AG09319 (cell line): ENCODE measurements around the gene PUM1.

Experiments used
- DNase-seq: peaks from one replicate; pipeline ENCODE4 v3.0.0-alpha.2; 2010; ENCODE audit warnings: low read depth; ENCODE audit errors: extremely low read depth
- TF ChIP-seq, protein P1 (sequence below): IDR thresholded peaks from 2 replicates; pipeline ENCODE4 v1.5.1; 2011; ENCODE audit warnings: low read depth, mild to moderate bottlenecking, inconsistent platforms, low read length, moderate library complexity

Gene PUM1

DNA sequence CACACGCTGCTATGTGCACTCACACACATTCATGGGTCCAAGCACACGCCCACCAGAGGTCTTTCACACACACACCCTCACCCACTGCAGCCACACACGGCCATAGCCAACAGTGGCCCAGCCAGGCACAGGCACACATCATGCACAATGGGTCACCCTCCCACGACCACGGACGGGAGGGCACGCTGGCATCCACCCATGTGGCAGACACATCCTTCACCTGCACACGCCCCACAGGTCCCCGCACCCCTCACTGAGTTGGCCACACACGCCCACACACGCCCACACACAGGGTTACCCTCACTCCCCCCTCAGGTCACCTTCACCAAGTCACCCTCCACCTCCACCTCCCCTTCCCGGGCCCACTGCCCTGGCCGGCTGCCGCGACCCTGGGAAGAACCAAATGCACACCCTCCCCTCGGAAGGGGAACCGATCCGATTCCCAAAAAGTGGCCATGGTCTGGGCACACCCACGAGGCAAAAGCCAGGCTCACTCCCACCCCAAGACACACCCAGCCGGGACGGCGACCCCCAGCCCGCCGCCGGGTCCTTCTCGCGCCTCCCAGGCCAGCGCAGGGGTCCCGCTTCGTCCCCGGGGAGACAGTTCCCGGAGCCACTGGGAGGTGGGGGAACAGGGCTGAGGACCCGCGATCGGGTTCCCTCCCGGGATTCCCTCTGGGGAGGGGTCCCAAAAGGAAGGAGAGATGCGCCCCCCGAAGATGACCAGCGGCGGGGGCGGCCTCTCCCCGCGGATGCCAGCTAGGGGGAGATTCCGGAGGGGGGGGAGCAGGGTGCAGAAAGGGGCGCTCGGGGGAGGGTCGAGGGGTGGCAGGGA is 157.8 kb downstream of the PUM1 start:
- TF ChIP-seq, protein P1, sequence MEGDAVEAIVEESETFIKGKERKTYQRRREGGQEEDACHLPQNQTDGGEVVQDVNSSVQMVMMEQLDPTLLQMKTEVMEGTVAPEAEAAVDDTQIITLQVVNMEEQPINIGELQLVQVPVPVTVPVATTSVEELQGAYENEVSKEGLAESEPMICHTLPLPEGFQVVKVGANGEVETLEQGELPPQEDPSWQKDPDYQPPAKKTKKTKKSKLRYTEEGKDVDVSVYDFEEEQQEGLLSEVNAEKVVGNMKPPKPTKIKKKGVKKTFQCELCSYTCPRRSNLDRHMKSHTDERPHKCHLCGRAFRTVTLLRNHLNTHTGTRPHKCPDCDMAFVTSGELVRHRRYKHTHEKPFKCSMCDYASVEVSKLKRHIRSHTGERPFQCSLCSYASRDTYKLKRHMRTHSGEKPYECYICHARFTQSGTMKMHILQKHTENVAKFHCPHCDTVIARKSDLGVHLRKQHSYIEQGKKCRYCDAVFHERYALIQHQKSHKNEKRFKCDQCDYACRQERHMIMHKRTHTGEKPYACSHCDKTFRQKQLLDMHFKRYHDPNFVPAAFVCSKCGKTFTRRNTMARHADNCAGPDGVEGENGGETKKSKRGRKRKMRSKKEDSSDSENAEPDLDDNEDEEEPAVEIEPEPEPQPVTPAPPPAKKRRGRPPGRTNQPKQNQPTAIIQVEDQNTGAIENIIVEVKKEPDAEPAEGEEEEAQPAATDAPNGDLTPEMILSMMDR, result no peak

DNA sequence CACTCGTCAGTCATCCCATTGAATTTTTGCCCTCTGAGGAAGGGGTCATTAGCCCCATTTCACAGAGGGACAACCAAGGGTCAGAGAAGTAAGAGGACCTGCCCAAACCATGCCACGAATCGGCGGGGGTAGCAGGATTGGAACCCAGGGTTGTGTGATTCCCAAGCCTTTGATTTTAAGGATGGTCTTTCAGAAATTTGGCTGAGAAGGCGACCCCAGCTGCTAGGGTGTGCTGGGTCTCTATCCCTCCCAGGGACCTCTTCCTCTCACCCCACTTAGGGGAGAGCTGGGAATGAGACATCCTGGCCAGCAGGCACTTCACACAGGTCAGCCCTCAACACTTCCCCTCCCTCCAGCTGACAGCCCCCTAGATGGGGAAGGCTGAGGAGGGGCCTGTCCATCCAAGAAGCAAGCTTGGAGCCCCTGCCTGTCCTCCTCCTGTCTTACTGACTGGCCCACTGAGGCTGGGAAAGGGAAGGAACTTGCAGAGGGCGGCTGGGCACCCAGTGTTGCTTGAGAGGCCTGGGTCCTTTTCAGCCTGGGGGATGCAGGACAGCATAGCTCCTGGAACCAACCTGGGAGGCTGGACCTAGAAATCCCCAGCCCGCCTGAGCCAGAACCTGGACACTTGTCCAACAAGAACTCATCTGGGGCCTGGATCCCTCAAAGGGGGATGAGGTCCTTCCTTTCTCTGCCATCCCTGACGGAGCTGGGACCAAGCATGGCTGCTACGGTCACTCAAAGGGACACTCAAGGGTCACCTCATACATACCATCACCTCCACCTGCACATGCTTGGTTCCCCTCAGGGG is 158.7 kb downstream of the PUM1 start:
- TF ChIP-seq, protein P1, result no peak
- no peak for DNase-seq

More for the DNA sequence above, 157.8 kb downstream of the PUM1 start:
- no peak for DNase-seq

DNA sequence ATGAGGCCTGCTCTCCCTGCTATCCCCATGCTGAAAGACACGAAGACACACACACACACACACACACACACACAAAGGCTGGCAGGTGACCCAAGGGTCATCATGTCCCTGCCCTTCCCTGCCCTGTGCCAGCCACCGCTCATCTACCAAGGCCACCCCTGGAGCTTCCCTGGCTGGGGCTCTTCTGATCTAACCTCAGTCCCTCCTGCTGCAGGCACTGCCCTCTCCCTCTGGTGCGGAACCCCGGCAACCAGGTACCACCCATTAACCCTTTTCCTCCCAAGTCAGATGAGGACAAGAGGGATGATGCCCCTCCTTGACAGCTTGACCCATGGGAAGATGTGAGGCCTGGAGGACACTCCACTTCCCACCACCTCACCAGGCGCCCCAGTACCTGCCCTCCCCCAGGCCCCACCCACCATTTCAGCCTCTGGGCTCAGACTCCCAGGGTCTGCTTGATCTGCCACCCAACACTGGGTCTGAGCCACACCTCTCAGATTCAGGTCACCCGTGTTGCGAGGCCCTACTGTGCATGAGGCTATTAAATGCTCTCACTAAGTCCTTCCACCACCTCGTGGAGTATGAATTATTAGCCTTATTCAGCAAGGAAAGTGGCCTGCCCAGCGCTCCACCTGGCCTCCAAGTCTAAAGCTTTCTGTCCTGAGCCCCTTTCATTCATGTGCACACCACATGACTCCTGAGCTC is 159.4 kb downstream of the PUM1 start:
- TF ChIP-seq, protein P1, result no peak
- DNase-seq, result no peak

DNA sequence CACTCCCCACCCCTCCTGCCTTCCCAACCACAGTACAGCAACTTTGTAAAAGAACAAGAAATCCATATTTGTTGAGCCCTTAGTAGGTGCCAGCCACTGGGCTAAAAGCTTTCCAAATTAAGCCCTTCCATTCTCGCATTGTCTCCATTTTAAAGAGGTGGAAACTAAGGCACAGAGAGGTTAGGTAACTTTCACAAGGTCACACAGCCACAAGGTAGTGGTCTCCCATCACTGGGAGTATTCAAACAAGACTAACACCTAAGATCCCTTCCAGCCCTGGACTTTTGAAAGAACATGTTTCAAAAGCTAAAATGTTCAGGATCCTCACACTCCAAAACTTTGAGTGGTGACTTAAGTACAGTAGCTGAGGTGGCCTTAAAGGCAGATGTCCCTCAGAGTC is 160.1 kb downstream of the PUM1 start:
- no peak for DNase-seq
- TF ChIP-seq, protein P1, result no peak

DNA sequence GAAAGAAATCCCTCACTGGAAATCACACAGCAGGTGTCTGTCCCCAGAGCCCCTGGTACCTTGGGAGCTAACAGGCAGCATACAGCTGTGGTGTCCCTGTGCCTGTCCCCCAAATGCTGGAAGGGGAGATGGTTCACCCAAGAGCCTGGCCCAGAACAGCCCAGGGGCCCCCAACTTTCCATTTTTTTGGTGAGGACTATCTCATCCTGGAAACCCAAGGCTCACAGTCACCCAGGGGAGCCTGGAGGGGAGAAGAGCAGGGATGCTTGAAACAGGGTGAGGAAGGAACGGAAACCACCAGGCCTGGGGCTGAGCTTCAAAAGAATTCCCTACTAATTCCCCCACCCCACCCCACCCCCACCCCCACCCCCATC is 160.6 kb downstream of the PUM1 start:
- TF ChIP-seq, protein P1, result no peak
- DNase-seq, result no peak

DNA sequence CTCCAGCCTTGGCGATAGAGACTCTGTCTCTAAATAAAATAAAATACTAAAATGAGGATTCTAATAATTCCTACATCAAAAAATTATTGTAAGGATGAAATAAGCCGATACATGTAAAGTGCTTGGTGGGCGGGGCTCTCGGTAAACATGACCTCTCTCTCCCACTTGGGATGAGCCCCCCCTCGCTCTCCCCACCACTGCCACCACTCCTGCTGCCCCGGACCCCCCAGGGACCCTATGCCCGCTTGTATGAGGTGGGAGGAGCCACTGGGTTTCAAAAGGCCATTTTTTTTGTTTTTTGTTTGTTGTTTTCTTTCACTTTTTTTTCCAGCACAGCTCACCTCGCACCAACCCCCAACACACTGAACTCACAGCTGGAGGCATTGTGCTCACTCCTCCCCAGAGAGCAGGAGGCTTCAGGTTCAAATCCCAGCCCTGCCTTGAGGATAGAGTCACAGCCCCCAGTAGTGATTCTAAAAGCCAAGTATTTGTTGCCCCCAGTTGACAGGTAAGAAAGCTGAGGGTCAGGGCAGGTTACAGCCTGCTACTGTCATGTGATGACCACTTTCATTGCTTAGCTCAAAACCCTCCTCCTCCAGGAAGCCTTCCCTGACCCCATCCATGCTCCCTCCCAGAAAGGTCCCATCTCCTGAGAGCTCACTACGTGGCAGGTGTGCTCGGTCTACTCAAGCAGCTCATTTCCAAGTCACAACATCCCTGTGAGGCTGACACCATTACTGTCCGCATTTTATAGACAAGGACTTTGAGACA is 161.1 kb downstream of the PUM1 start:
- DNase-seq, result no peak
- TF ChIP-seq, protein P1, result no peak
